Activated naive CD8-positive, alpha-beta T cell (primary cell): Measurements from ENCODE around the gene WT1.
"Not testable (repeated sequence)": the region's sequence is repeated elsewhere in the genome, so short reads cannot be mapped to it uniquely, and the experiment has no call there.

ENCODE experiments used
- H3K27ac Mint-ChIP-seq: one replicate; pipeline ENCODE4 v1.8.0; 2021; ENCODE audit warnings: mixed read lengths
- H3K27me3 Mint-ChIP-seq: one replicate; pipeline ENCODE4 v1.8.0; 2021; ENCODE audit warnings: mixed read lengths
- H3K36me3 Mint-ChIP-seq: one replicate; pipeline ENCODE4 v1.8.0; 2021; ENCODE audit warnings: mixed read lengths
- H3K4me1 Mint-ChIP-seq: one replicate; pipeline ENCODE4 v1.8.0; 2021; ENCODE audit warnings: low read depth, mixed read lengths
- H3K4me3 Mint-ChIP-seq: one replicate; pipeline ENCODE4 v1.8.0; 2021; ENCODE audit warnings: mild to moderate bottlenecking, mixed read lengths
- H3K9me3 Mint-ChIP-seq: one replicate; pipeline ENCODE4 v1.8.0; 2021; ENCODE audit warnings: low read depth, mixed read lengths

WT1 gene

DNA sequence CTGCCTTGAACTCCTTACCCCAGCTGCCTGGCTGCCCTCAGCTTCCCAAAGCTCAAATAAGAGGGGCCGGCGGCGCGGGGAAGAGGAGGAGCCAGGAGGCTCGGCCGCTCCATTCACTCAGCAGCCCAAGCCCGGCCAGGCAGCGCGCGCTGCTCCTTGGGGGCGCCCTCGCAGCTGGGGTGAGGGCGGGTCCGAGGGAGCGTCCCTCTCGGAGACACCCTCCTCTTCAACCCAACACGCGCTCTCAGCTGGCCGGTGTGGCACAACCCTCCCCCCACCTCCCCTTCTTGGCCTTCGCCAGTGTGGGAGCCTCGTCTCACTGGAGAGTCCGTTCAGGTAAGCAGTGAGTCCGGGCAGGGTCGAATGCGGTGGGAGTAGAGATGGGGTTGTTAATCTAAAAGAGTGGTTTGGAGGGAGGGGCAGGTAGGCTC, at the start of gene WT1:
Gene WT1, minus strand, starts transcription at position 29 of the 431 bp plus-strand sequence.
- Mint-ChIP-seq H3K4me1 (peaks cover 44% of the 10 kb centered on the region), H3K4me3 (peak within 1 kb of the TSS; percentile 62), H3K27ac (no peak within 1 kb of the TSS), H3K36me3 (no peaks in the 10 kb centered on the region), H3K9me3 (no peaks in the 10 kb centered on the region), H3K27me3 (peaks cover 48% of the 10 kb centered on the region)

DNA sequence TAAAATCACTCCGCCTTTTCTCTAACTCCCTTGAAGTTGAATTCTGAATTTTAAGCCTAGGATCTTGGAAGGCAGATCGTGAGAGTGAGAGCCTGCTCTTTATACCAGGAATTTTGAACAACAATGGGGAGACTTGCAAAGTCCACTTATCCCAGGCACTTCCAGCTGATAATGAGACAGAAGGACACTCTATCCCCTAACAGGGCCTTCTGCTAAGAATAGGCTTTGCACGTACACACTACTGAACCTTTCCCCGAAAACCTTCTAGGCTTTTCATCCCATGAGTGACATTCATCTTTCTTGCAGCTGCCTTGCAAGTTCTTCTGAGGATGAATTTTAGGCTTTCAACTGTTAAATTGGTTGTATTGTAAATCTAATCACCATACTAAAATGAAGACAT, 44.0 kb upstream of the WT1 start:
- no peaks in the 10 kb centered on the region for H3K9me3 Mint-ChIP-seq
- H3K4me3 Mint-ChIP-seq: no peak overlapping the region
- H3K4me1 Mint-ChIP-seq: no peaks in the 10 kb centered on the region
- H3K36me3 Mint-ChIP-seq: no peaks in the 10 kb centered on the region
- no peaks in the 10 kb centered on the region for H3K27me3 Mint-ChIP-seq
- H3K27ac Mint-ChIP-seq: no peak overlapping the region

- Mint-ChIP-seq H3K27ac (no peak overlapping the region), H3K36me3 (no peaks in the 10 kb centered on the region), H3K9me3 (no peaks in the 10 kb centered on the region), H3K4me1 (no peaks in the 10 kb centered on the region), H3K27me3 (no peaks in the 10 kb centered on the region), H3K4me3 (no peak overlapping the region)
Observed at GRCh38 chr11:32478277-32478731, 43.0 kb upstream of the WT1 start.

DNA sequence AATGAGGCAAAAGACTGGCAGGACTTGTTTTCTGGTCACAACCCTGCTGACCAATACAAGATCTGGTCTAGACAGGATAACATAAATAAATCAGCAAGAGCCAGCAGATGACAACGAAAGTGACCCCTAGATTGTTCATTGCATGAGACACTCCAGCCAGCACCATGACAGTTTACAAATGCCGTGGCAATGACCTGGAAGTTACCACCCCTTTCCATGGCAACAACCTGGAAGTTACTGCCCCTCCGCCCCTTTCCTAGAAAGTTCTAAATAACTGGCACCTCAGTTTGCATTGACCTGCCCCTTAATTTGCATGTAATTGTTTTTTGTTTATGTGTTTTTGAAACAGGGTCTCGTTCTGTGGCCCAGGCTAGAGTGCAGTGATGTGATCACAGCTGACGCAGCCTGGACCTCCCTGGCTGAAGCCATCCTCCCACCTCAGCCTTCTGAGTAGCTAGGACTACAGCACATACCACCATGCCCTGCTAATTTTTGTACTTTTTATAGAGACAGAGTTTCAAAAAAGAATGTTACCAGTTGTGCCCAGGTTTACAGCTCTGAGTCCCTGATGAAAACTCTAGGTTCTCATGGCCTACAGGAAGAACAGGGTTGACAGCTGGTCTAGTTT, 38.1 kb upstream of the WT1 start:
- Mint-ChIP-seq H3K27me3 (peaks cover 2% of the 10 kb centered on the region), H3K4me3 (no peak overlapping the region), H3K4me1 (no peaks in the 10 kb centered on the region), H3K36me3 (no peaks in the 10 kb centered on the region), H3K27ac (no peak overlapping the region), H3K9me3 (no peaks in the 10 kb centered on the region)

- H3K27me3 Mint-ChIP-seq: peaks cover 2% of the 10 kb centered on the region
- no peaks in the 10 kb centered on the region for H3K36me3 Mint-ChIP-seq
- H3K27ac Mint-ChIP-seq: no peak overlapping the region
- no peaks in the 10 kb centered on the region for H3K9me3 Mint-ChIP-seq
- no peak overlapping the region for H3K4me3 Mint-ChIP-seq
- no peaks in the 10 kb centered on the region for H3K4me1 Mint-ChIP-seq
Observed at GRCh38 chr11:32472226-32472625, 36.9 kb upstream of the WT1 start.

DNA sequence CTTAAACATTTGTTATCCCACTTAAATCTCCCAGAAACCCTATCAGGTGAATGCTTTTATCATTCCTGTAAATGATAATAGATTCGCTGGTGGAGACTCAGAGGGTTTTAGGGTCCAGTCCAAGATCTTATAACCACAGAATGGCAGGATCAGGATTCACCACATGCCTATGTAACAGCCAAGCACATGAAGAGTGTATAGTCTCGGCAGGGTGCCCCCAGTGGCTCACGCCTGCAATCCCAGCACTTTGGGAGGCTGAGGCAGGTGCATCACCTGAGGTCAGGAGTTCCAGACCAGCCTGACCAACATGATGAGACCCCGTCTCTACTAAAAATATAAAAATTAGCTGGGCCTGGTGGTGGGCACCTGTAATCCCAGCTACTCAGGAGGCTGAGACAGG, 36.2 kb upstream of the WT1 start:
- H3K9me3 Mint-ChIP-seq, H3K27ac Mint-ChIP-seq: not testable (repeated sequence)

GRCh38 chr11:32469791-32470190, 34.5 kb upstream of the WT1 start:
- Mint-ChIP-seq H3K36me3 (no peaks in the 10 kb centered on the region), H3K27me3 (peaks cover 6% of the 10 kb centered on the region)

More for the DNA sequence above, 36.2 kb upstream of the WT1 start:
- H3K27me3 Mint-ChIP-seq, H3K4me1 Mint-ChIP-seq, H3K36me3 Mint-ChIP-seq, H3K4me3 Mint-ChIP-seq: not testable (repeated sequence)

GRCh38 chr11:32466279-32466915, 31.1 kb upstream of the WT1 start:
- Mint-ChIP-seq H3K36me3 (no peaks in the 10 kb centered on the region), H3K4me3 (no peak overlapping the region), H3K27ac (no peak overlapping the region), H3K9me3 (no peaks in the 10 kb centered on the region), H3K27me3 (peaks cover 6% of the 10 kb centered on the region), H3K4me1 (no peaks in the 10 kb centered on the region)

More at GRCh38 chr11:32469791-32470190, 34.5 kb upstream of the WT1 start:
- Mint-ChIP-seq H3K9me3 (no peaks in the 10 kb centered on the region), H3K27ac (no peak overlapping the region), H3K4me3 (no peak overlapping the region), H3K4me1 (no peaks in the 10 kb centered on the region)

- Mint-ChIP-seq H3K27ac (no peak overlapping the region), H3K4me1 (no peaks in the 10 kb centered on the region), H3K4me3 (no peak overlapping the region), H3K27me3 (peaks cover 4% of the 10 kb centered on the region), H3K36me3 (no peaks in the 10 kb centered on the region), H3K9me3 (no peaks in the 10 kb centered on the region)
Observed at GRCh38 chr11:32464078-32464477, 28.7 kb upstream of the WT1 start.

DNA sequence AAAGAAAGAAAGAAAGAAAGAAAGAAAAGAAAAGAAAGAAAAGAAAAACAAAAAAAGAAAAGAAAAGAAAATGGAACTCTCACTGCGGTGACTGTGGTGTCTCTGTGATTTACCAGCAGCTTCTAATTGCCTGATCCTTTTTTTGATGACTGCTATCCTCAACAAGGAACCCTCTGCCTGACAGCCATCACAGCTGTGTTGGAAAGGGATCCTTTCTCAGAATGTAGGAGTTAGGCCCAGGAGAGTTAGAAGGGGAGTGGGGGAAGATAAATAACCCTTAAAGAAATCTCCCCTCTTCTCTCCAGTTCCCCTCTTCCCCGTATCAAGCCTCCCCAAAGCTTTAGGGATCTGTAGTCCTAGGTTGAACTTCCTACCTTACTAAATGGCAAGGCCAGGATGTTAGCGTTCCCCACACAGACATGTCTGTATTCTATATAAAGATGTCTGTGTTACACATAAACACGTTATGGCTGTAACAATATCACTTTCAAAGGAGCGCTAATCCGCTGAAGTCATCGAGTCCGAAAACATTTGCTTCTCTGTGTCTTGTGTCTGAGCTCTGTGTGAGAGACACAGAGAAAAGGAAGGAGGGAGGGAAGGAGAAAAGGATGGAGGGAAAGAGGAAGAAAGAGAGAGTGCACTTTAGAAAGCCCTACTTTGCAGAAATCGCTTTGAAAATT, 26.8 kb upstream of the WT1 start:
- Mint-ChIP-seq H3K27me3 (peaks cover 4% of the 10 kb centered on the region), H3K36me3 (no peaks in the 10 kb centered on the region), H3K4me1 (no peaks in the 10 kb centered on the region), H3K27ac (no peak overlapping the region), H3K9me3 (no peaks in the 10 kb centered on the region), H3K4me3 (no peak overlapping the region)

- no peaks in the 10 kb centered on the region for H3K36me3 Mint-ChIP-seq
- H3K4me1 Mint-ChIP-seq: no peaks in the 10 kb centered on the region
- H3K9me3 Mint-ChIP-seq: no peaks in the 10 kb centered on the region
- no peak overlapping the region for H3K4me3 Mint-ChIP-seq
- H3K27ac Mint-ChIP-seq: no peak overlapping the region
- H3K27me3 Mint-ChIP-seq: no peaks in the 10 kb centered on the region
Observed at GRCh38 chr11:32456864-32457263, 21.5 kb upstream of the WT1 start.

- Mint-ChIP-seq H3K4me1 (no peaks in the 10 kb centered on the region), H3K9me3 (no peaks in the 10 kb centered on the region), H3K27ac (no peak overlapping the region), H3K36me3 (no peaks in the 10 kb centered on the region), H3K27me3 (peaks cover 3% of the 10 kb centered on the region), H3K4me3 (no peak overlapping the region)
Observed at GRCh38 chr11:32454993-32455392, 19.7 kb upstream of the WT1 start.

- Mint-ChIP-seq H3K9me3 (no peaks in the 10 kb centered on the region), H3K36me3 (no peaks in the 10 kb centered on the region), H3K4me1 (no peaks in the 10 kb centered on the region), H3K4me3 (no peak overlapping the region), H3K27me3 (peaks cover 3% of the 10 kb centered on the region), H3K27ac (no peak overlapping the region)
Observed at GRCh38 chr11:32451808-32452207, 16.5 kb upstream of the WT1 start.

- Mint-ChIP-seq H3K27me3 (peaks cover 8% of the 10 kb centered on the region), H3K4me1 (no peaks in the 10 kb centered on the region), H3K36me3 (no peaks in the 10 kb centered on the region), H3K9me3 (no peaks in the 10 kb centered on the region), H3K27ac (no peak overlapping the region), H3K4me3 (no peak overlapping the region)
Observed at GRCh38 chr11:32450372-32450771, 15.0 kb upstream of the WT1 start.

DNA sequence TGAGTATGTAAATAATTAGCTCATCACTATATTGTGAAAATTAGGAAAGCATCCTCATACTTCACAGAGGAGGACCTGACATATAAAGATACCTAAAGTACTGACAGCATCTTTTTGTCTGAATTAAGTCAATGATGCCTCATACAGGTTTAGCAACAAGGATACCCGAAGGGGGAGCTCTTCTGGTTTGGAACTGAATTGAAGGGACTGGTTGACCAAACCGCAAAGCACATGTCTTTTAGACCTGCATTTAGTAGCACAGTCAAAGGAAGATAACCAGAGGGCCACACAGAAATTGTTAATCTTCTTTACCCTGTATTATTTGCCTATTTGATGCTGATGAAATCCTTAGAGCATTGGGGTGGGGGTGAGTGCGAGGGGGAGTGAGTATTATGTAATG, 12.9 kb upstream of the WT1 start:
- no peak overlapping the region for H3K27ac Mint-ChIP-seq
- H3K36me3 Mint-ChIP-seq: no peaks in the 10 kb centered on the region
- H3K9me3 Mint-ChIP-seq: no peaks in the 10 kb centered on the region
- no peak overlapping the region for H3K4me3 Mint-ChIP-seq
- H3K27me3 Mint-ChIP-seq: peaks cover 9% of the 10 kb centered on the region
- H3K4me1 Mint-ChIP-seq: no peaks in the 10 kb centered on the region
